Sigmoid colon (tissue), 7 donors: ENCODE measurements around the gene MGMT. TPM values are rescaled to one million over a fixed set of nuclear protein-coding genes. Genes with fewer than 3 reads are reported as not detected.
A peak's percentile ranks its signal among the peaks of the same experiment; 100 is the strongest.

ENCODE experiments used
- DNase-seq: peaks from one replicate; pipeline ENCODE4 v3.0.0-alpha.2; 2019
- H3K27ac ChIP-seq, 4 donors: fragments of 200-600 bp; sonication (generic); one replicate each; pipeline ENCODE4 v1.5.1; 2016 to 2019; ENCODE audit warnings: mild to moderate bottlenecking in 1 of 4
- H3K27me3 ChIP-seq, 3 donors: fragments of 200-600 bp; sonication (generic); one replicate each; pipeline ENCODE4 v1.5.1; 2019; ENCODE audit warnings: mild to moderate bottlenecking in 1 of 3
- H3K36me3 ChIP-seq, 4 donors: fragments of 200-600 bp; sonication (generic); one replicate each; pipeline ENCODE4 v1.5.1; 2016 to 2019
- H3K4me1 ChIP-seq, 4 donors: fragments of 200-600 bp; sonication (generic); one replicate each; pipeline ENCODE4 v1.5.1; 2017 to 2019
- H3K4me3 ChIP-seq, 4 donors: fragments of 200-600 bp; sonication (generic); one replicate each; pipeline ENCODE4 v1.5.1; 2017 to 2019; ENCODE audit warnings: mild to moderate bottlenecking in 2 of 4, moderate library complexity in 1 of 4
- H3K9me3 ChIP-seq, 4 donors: fragments of 200-600 bp in 3 of 4; sonication (generic) in 3 of 4; one replicate each; pipeline versions ENCODE4 v1.5.1 to v1.6.1; 2013 to 2019
- CTCF ChIP-seq, 4 experiments: fragments of 450-650 bp in 3 of 4; fragments of 200-600 bp in 1 of 4; IDR thresholded peaks; one replicate each; pipeline ENCODE4 v1.5.1; 2016 to 2019; ENCODE audit warnings: antibody characterized with exemption in 4 of 4, mild to moderate bottlenecking in 3 of 4, moderate library complexity in 2 of 4
- EP300 ChIP-seq, 4 donors: sonication (generic); formaldehyde crosslinking; IDR thresholded peaks; one replicate each; pipeline ENCODE4 v1.6.1; 2017; ENCODE audit warnings: antibody characterized with exemption in 4 of 4
- POLR2A ChIP-seq, 2 donors: fragments of 450-650 bp; IDR thresholded peaks; one replicate each; pipeline ENCODE4 v1.6.1; 2016; ENCODE audit warnings: antibody characterized with exemption in 2 of 2, mild to moderate bottlenecking in 2 of 2, moderate library complexity in 2 of 2
- POLR2AphosphoS5 ChIP-seq, 4 donors: sonication (generic); formaldehyde crosslinking; IDR thresholded peaks; one replicate each; pipeline ENCODE4 v1.6.1; 2017; ENCODE audit warnings: antibody characterized with exemption in 4 of 4
- WGBS, 2 donors: extraction: QIAGEN DNeasy Blood & Tissue Kit; methylation state at CpG; one replicate each; pipeline ENCODE4 v1.1.7; 2013; 5-methylcytosine and 5-hydroxymethylcytosine counted together
- intact Hi-C: fragments of 100-400 bp; cut with DNase I; formaldehyde crosslinking; loops from one replicate; pipeline ENCODE4 v1.15.1; 2023
- polyA plus RNA-seq, 3 donors: library from polyadenylated mRNA; stranded (reverse); fragments of 200-250 nt; gene quantifications; one replicate each; pipeline ENCODE4 v1.2.3, GENCODE V29; 2013
- total RNA-seq, 4 donors: library from RNA; depleted of rRNA; stranded (reverse); fragments of >200 nt; gene quantifications; one replicate each; pipeline ENCODE4 v1.1.0, GENCODE V29; 2016
- donor health status: healthy with polysubstance abuse.
- donor health status: Bipolar disorder and iron deficiency.
- donor health status: healthy.

Gene MGMT
- total and polyA plus RNA-seq, 7 donors: 7.2 to 40.3 (median 24.3) TPM

GRCh38 chr10:129507216-129507889 is 40.3 kb downstream of the MGMT start:
- intact Hi-C loops: no loop called here
- Histone ChIP-seq H3K4me3 (no peak overlapping the region), H3K4me1 (peaks cover 0 to 22% (median 15%) of the 10 kb centered on the region in 4 donors), H3K27me3 (no peaks in the 10 kb centered on the region), H3K36me3 (no peaks in the 10 kb centered on the region), H3K9me3 (no peaks in the 10 kb centered on the region), H3K27ac (peak overlapping the region in 1 of 4 donors; percentile 5)
- no peak for TF ChIP-seq POLR2AphosphoS5 (IDR thresholded peaks at IDR 0.05)
- no peak for TF ChIP-seq POLR2A (IDR thresholded peaks at IDR 0.05)
- TF ChIP-seq EP300 (IDR thresholded peaks at IDR 0.05): no peak
- TF ChIP-seq CTCF (IDR thresholded peaks at IDR 0.05): no peak
- 74 to 92% methylated on average over 12 of the region's 12 CpGs for WGBS, 2 donors
- no peak for DNase-seq

GRCh38 chr10:129509155-129509554 is 42.1 kb downstream of the MGMT start:
- H3K27me3 ChIP-seq: no peaks in the 10 kb centered on the region
- no peaks in the 10 kb centered on the region for H3K36me3 ChIP-seq
- TF ChIP-seq POLR2A (IDR thresholded peaks at IDR 0.05) (no peak), CTCF (IDR thresholded peaks at IDR 0.05) (no peak), EP300 (IDR thresholded peaks at IDR 0.05) (no peak), POLR2AphosphoS5 (IDR thresholded peaks at IDR 0.05) (no peak)
- peaks cover 0 to 20% (median 15%) of the 10 kb centered on the region in 4 donors for H3K4me1 ChIP-seq
- intact Hi-C loops: no loop called here
- DNase-seq: no peak
- no peaks in the 10 kb centered on the region for H3K9me3 ChIP-seq
- no peak overlapping the region for H3K4me3 ChIP-seq
- H3K27ac ChIP-seq: no peak overlapping the region
- WGBS, 2 donors: 90 to 95% methylated on average over 12 of the region's 12 CpGs

- no peak for DNase-seq
- Histone ChIP-seq H3K27ac (no peak overlapping the region), H3K4me3 (no peak overlapping the region), H3K27me3 (no peaks in the 10 kb centered on the region), H3K4me1 (peaks cover 0 to 20% (median 15%) of the 10 kb centered on the region in 4 donors), H3K36me3 (no peaks in the 10 kb centered on the region), H3K9me3 (no peaks in the 10 kb centered on the region)
- WGBS, 2 donors: 80% methylated on average over 8 of the region's 8 CpGs
- intact Hi-C loops: no loop called here
- TF ChIP-seq EP300 (IDR thresholded peaks at IDR 0.05) (no peak), POLR2AphosphoS5 (IDR thresholded peaks at IDR 0.05) (no peak), POLR2A (IDR thresholded peaks at IDR 0.05) (no peak), CTCF (IDR thresholded peaks at IDR 0.05) (no peak)
Observed at GRCh38 chr10:129509835-129510234, 42.8 kb downstream of the MGMT start.

- 88 to 94% methylated on average over 13 of the region's 13 CpGs for WGBS, 2 donors
- TF ChIP-seq CTCF (IDR thresholded peaks at IDR 0.05) (no peak), POLR2AphosphoS5 (IDR thresholded peaks at IDR 0.05) (no peak), POLR2A (IDR thresholded peaks at IDR 0.05) (no peak), EP300 (IDR thresholded peaks at IDR 0.05) (no peak)
- no peaks in the 10 kb centered on the region for H3K9me3 ChIP-seq
- peaks cover 0 to 24% (median 15%) of the 10 kb centered on the region in 4 donors for H3K4me1 ChIP-seq
- DNase-seq: no peak
- no peak overlapping the region for H3K4me3 ChIP-seq
- intact Hi-C loops: no loop called here
- no peak overlapping the region for H3K27ac ChIP-seq
- H3K36me3 ChIP-seq: no peaks in the 10 kb centered on the region
- no peaks in the 10 kb centered on the region for H3K27me3 ChIP-seq
Observed at GRCh38 chr10:129511086-129511485, 44.0 kb downstream of the MGMT start.

GRCh38 chr10:129511758-129512157 is 44.7 kb downstream of the MGMT start:
- H3K4me3 ChIP-seq: no peak overlapping the region
- TF ChIP-seq POLR2AphosphoS5 (IDR thresholded peaks at IDR 0.05): no peak
- no peak for TF ChIP-seq POLR2A (IDR thresholded peaks at IDR 0.05)
- TF ChIP-seq CTCF (IDR thresholded peaks at IDR 0.05): no peak
- no peak for TF ChIP-seq EP300 (IDR thresholded peaks at IDR 0.05)
- H3K36me3 ChIP-seq: no peaks in the 10 kb centered on the region
- 93 to 98% methylated on average over 12 of the region's 12 CpGs for WGBS, 2 donors
- H3K27ac ChIP-seq: no peak overlapping the region
- DNase-seq: no peak
- H3K4me1 ChIP-seq: peaks cover 0 to 18% (median 11%) of the 10 kb centered on the region in 4 donors
- intact Hi-C loops: no loop called here
- H3K27me3 ChIP-seq: no peaks in the 10 kb centered on the region
- no peaks in the 10 kb centered on the region for H3K9me3 ChIP-seq
